ENCODE measurements around the gene OR10J1. TPM values are rescaled to one million over a fixed set of nuclear protein-coding genes. Genes with fewer than 3 reads are reported as not detected.

Gene OR10J1
- not detected in 2 replicates for total RNA-seq (2014; rRNA removed; shearing (Covaris generic))
- not detected in 2 replicates for polyA plus RNA-seq (2016; fragmentation: Nextera tagmentation; extraction: Ambion mirVana)
- long read RNA-seq: 0 reads

GRCh38 chr1:159439422-159439821 lies at the start of gene OR10J1:
OR10J1 (plus strand) TSS chr1:159439722; CDS start chr1:159439792, 70 bp downstream.
- no peaks in the 10 kb centered on the region for H3K4me1 Mint-ChIP-seq
- no peak within 1 kb of the TSS for H3K4me3 ChIP-seq
- no peaks in the 10 kb centered on the region for H4K20me1 ChIP-seq (replicated peaks; ENCODE audit: insufficient read depth)
- no peak within 1 kb of the TSS for H2AFZ ChIP-seq
- no peak within 1 kb of the TSS for H3K27ac ChIP-seq (ENCODE audit: low read depth)
- H3K9me3 Mint-ChIP-seq: no peaks in the 10 kb centered on the region
- DNase-seq (ENCODE audit: low spot score): no peak
- H3K27me3 ChIP-seq (ENCODE audit: insufficient read depth): no peaks in the 10 kb centered on the region
- ATAC-seq: no peak
- no peaks in the 10 kb centered on the region for H3K79me2 ChIP-seq (replicated peaks; ENCODE audit: insufficient read depth)
- H3K27ac Mint-ChIP-seq: no peak within 1 kb of the TSS
- no peaks in the 10 kb centered on the region for H3K36me3 ChIP-seq (ENCODE audit: insufficient read depth)
- no peak within 1 kb of the TSS for H3K4me3 Mint-ChIP-seq
- TF ChIP-seq EZH2 (IDR thresholded peaks at IDR 0.05; ENCODE audit: low read depth, unreplicated experiment): no peak
- TF ChIP-seq POLR2AphosphoS5 (IDR thresholded peaks at IDR 0.05; ENCODE audit: low read depth): no peak
- no peak for TF ChIP-seq ZNF331 (CRISPR knock-in tag; IDR thresholded peaks at IDR 0.05; ENCODE audit: low read depth)
- no peak for TF ChIP-seq STAT1 (IDR thresholded peaks at IDR 0.05; ENCODE audit: unreplicated experiment)
- no peak for TF ChIP-seq ETS1 (IDR thresholded peaks at IDR 0.05)
- no peak for TF ChIP-seq ZNF114 (CRISPR knock-in tag; IDR thresholded peaks at IDR 0.05)
- no peak for TF ChIP-seq JUNB (IDR thresholded peaks at IDR 0.05; ENCODE audit: unreplicated experiment)
- no peak for TF ChIP-seq NANOG (IDR thresholded peaks at IDR 0.05; ENCODE audit: borderline replicate concordance)
- H3F3A ChIP-seq (replicated peaks; ENCODE audit: low read depth): no peaks in the 10 kb centered on the region
- H3K9me2 ChIP-seq (ENCODE audit: insufficient read depth): peaks cover 9% of the 10 kb centered on the region
- no peaks in the 10 kb centered on the region for H3K4me1 ChIP-seq (ENCODE audit: insufficient read depth)
- no peaks in the 10 kb centered on the region for H3K36me3 Mint-ChIP-seq (ENCODE audit: low read depth)
- H3K4me2 ChIP-seq: no peak within 1 kb of the TSS
- peaks cover 2% of the 10 kb centered on the region for H3K27me3 Mint-ChIP-seq (ENCODE audit: insufficient read depth, low read depth, poor library complexity)

- H3K9me3 Mint-ChIP-seq: peaks cover 3% of the 10 kb centered on the region; the same call in 1 of the 3 replicates
- no peak for TF ChIP-seq CTCF (conservative IDR thresholded peaks at IDR 0.05; ENCODE audit: low read depth in 2 of 2)
- no peak for TF ChIP-seq ZNF462 (CRISPR knock-in tag; IDR thresholded peaks at IDR 0.05)
- no peak for TF ChIP-seq JUNB (IDR thresholded peaks at IDR 0.05; ENCODE audit: unreplicated experiment)
- TF ChIP-seq CREB1 (CRISPR knock-in tag; IDR thresholded peaks at IDR 0.05; ENCODE audit: low read depth): no peak
Measured at GRCh38 chr1:159406821-159407220, 32.7 kb upstream of the OR10J1 start.

More at GRCh38 chr1:159406821-159407220, 32.7 kb upstream of the OR10J1 start:
- no peak for ATAC-seq
- no peaks in the 10 kb centered on the region for H3F3A ChIP-seq (replicated peaks; ENCODE audit: low read depth)
- H3K9me2 ChIP-seq (ENCODE audit: insufficient read depth): peaks cover 7% of the 10 kb centered on the region; the same call in 1 of the 2 replicates
- H3K4me3 ChIP-seq: no peak overlapping the region
- Mint-ChIP-seq H3K4me3 (no peak overlapping the region), H3K27ac (no peak overlapping the region), H3K27me3 (ENCODE audit: insufficient read depth, low read depth, poor library complexity) (no peaks in the 10 kb centered on the region), H3K4me1 (no peaks in the 10 kb centered on the region), H3K36me3 (ENCODE audit: low read depth) (no peaks in the 10 kb centered on the region)
- H3K4me2 ChIP-seq: no peak overlapping the region
- no peaks in the 10 kb centered on the region for H3K36me3 ChIP-seq (ENCODE audit: insufficient read depth)
- no peaks in the 10 kb centered on the region for H3K4me1 ChIP-seq (ENCODE audit: insufficient read depth)
- H2AFZ ChIP-seq: no peak overlapping the region
- H3K79me2 ChIP-seq (replicated peaks; ENCODE audit: insufficient read depth): no peaks in the 10 kb centered on the region
- no peaks in the 10 kb centered on the region for H4K20me1 ChIP-seq (replicated peaks; ENCODE audit: insufficient read depth)
- no peaks in the 10 kb centered on the region for H3K27me3 ChIP-seq (ENCODE audit: insufficient read depth)
- no peak for DNase-seq (ENCODE audit: low spot score)
- H3K27ac ChIP-seq (ENCODE audit: low read depth): no peak overlapping the region
